SIG-M5 treated with dmso at 0.1 percent for 504 hours (cell line): ENCODE measurements around the gene COX7B2.

Experiments used
- DNase-seq: peaks from one replicate; lab custom pipeline; 2025; ENCODE audit not compliant: unreplicated experiment; lab: John Stamatoyannopoulos, UW

COX7B2 gene, protein sequence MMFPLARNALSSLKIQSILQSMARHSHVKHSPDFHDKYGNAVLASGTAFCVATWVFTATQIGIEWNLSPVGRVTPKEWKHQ

DNA sequence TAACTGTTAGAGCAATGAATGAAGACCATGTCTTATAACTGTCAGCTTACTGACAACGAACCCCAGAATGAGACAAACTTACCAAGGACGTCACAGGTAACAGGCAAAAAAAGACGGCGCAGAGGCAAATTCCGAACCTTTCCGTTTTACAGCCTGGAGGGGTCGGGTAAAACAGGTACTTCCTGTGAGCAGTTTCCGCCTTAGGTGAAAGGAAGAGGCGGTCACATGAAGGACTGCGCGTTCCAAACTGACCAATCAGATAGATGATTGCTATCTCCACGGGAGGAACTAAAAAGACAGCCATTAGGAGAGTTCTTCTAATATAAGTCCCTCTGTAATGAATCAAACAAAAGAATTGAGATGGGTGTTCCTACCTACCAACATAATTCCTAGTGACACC, at the start of gene COX7B2:
COX7B2 (minus strand) TSS at position 168 of the 400 bp plus-strand sequence. CDS start 174,053 bp downstream, outside the sequence.
- no peak for DNase-seq

DNA sequence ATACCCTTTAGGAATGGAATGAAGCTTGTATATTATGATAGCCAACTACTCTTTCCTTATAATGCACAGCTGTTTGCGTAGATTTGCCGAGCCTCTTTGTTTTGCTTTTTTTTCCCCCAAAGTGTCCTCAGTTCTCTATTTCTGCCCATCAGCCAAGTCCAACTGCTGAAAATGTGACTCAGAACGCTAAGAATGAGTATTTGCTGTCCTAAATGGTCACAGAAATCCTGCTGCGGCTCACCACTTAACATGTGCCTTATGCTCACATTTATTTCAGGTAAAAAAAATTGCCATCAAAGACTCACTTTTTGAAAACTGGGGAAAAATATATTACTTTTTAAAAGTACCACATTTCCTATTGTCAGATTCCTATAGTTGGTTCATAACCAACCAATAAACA, 47.4 kb upstream of the COX7B2 start:
- DNase-seq: no peak

DNA sequence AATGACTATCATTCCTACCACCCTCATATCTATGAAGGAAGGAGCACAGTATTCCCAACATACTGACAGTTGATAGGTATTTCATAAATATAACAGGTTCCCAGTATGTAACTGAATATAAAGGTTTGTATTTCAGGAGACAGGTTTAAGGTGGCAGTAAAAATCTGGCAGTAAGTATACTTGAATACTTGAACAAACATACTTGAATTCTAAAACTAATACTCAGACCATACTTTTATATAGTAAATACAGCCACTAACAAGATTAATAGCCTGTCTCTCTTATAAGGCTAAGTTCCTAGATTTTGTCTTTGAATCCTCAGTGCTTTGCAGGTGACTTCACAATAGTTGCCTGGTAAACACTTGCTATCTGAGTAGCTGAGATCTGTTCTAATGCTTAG, 46.6 kb upstream of the COX7B2 start:
- no peak for DNase-seq

DNA sequence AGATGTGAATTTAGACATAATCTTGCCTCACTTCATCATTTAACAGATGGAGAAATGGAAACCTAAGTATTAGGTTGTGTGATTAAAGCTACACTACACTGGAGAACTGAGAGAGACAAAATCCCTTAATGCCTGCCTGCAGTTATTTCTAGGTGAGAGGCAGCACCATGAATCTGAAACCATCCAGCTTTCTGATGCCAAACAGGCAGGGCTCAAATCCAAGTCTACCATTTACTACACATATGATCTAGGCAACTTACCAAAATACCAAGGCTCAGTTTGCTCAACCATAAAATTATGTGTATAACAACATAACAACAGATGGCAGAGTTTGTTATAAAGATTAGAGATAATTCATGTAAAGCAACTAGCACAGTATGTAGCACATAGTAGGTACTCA, 45.6 kb upstream of the COX7B2 start:
- DNase-seq: no peak

DNA sequence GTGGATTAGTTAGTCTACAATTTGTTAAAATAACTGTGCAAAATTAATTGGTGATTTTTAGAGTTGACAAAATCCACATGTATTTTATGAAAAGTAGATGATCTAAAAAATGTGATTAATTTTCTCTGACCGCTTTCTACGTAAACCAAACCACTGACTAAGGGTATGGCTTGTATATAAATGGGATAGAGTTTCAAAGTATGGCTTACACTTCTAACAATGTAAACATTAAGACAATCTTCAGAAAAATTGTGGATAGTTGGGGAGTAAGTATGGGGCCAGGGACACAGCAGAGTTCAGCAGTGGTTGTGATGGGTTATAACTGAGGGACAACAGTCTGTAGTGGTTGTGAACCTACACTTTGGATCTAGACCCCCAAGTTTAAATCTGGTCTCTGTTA, 44.5 kb upstream of the COX7B2 start:
- no peak for DNase-seq

DNA sequence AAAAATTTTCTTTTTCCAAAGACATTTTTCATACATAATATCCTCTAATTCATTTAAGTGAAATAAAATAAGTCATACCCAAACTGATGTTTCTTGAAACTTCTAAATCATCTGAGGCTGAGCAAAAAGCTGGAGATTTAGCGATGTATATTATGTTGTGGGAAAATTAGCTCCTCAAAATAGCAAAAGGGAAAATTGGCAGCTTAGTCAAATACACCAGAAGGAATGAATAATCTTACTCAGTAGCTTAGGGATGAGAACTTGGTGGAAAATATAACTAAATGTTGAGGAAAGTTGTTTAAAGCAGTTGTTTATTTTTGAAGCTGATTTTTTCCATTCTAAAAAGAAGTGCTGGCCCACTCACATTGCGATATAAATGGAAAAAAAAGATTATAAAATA, 43.4 kb upstream of the COX7B2 start:
- DNase-seq: no peak

DNA sequence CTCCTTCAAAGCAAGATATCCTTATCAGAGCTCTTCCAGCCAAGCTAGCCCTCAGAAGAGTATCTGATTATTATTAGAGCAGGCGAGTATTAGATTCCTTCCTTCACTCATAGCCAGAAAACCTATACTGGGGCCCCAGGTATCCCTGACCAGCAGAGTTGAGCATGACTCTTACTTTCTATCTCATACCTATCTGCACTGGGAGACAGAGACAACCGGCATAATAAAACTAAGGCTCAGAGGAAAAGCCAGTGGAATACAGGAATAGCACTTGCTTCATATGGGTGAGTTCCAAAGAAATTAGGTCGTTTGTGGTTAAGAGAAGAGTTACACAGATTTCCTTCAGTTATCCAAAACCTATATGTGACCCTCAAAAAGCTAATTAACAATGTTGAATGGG, 41.8 kb upstream of the COX7B2 start:
- DNase-seq: no peak

DNA sequence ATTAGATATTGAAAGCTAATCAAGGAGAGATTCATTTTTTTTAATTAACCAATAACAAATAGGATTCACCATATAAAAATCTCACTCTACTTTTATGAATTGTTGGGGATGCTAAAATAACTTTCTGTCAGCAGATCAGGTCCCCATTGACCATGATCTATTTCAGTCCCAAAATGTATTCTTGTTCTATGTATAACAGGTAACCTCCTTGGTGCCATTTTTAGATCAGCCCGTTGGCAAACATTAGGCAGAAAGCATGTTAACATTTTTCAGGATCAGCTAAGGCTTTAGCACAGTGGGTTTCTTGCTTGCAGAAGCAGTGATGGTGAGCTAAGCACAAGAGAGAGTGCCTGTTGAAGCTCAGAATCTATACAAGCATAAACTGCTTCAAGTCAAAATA, 40.8 kb upstream of the COX7B2 start:
- no peak for DNase-seq

DNA sequence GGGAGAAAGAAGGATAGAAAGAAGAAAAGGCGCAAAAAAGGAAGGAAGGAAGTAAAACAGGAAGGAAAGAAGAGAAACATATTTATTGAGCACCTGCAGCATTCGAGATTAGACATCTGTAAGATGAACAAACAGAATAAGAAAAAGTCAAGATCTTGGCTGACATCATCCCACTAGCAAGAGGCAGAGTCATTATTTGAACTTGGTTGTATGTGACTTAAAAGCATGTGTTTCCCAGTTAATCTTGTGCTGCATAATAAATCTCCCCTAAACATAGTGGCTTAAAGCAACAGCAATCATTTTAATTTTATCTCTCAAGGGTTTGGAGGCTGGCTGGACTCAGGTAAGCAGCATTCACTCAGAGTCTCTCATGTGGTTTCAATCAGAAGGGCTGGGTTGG, 38.5 kb upstream of the COX7B2 start:
- DNase-seq: no peak

DNA sequence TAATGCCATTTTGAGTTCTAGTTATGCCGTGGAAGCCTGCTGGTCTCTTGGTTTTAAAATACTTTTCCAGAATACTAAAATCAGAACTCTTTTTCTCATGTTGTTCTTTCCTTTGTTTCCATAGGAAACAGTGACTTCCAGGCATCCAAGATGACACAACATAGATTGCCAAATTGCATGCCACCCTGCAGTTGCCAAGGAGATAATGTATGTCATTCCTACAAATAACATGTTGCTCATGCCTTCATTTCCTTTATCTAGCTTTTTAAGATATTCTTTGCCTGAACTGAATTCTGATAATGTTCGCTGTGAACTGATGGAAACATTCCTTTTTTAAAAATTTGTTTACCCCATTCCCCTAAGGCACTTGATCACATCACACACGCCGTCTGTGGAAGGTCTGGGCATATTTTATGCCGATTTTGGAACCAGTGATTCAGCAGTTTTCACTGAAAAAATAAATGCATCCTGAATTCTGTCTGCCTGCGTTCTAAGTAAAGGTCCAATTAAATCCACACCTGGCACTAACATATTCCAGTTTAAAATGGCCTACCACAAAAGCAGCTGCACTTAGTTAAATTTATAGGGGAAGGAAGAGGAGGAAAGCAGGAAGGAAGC, 38.0 kb upstream of the COX7B2 start:
- DNase-seq: no peak

DNA sequence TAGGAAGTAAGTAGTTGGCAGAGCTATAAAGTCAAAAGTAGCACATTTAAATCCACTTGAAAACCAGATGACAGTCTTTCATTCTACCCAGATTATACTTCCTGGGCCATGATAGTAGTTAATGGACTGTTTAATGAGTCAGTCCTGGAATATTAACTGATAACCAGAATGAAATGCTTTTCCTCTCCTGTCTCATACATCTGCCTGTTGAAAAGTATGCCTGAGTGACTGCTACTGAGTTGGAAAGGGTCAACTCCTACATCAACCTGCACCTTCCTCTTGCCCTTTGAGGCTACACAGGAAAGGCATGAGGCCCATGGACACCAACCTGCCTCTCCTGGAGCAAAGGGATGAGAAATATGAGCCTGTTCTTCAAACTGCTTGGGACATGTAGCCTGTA, 36.0 kb upstream of the COX7B2 start:
- no peak for DNase-seq

DNA sequence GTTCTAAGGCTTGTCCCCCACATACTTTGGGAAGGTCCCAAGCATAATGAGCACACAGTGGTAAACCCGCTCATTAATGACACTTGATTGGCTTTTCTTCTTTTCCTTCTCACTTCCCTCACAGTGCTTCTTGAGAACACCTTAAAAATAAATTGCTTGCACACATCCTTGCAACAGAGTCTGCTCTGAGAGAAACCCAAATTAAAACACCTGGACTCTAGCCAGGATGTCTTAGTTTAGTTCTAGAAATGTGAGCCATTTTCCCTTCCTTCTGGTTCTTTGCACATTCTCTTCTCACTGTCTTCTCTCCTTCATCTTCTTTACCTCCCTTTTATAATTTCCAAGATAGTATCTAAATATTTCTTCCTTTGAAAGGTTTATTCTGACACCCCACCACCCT, 35.3 kb upstream of the COX7B2 start:
- no peak for DNase-seq

DNA sequence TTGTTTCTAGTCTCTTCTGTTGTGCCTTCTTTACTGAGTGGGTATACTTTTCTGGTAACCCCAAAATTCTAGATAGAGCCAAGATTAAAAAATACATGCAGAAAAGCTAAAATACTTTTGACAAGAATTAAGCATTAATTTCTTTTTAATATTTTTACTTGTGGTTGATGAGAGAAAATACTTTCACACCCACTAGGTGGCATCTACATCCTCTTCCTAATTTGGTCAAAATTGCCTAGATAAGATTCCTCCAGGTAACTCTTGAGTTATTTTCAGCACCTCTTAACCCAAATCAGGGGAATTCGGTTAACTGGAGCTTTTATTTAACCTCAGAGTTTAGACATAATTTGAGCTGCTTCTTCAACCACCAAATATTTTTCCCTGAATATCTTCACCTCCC, 28.4 kb upstream of the COX7B2 start:
- DNase-seq: no peak

DNA sequence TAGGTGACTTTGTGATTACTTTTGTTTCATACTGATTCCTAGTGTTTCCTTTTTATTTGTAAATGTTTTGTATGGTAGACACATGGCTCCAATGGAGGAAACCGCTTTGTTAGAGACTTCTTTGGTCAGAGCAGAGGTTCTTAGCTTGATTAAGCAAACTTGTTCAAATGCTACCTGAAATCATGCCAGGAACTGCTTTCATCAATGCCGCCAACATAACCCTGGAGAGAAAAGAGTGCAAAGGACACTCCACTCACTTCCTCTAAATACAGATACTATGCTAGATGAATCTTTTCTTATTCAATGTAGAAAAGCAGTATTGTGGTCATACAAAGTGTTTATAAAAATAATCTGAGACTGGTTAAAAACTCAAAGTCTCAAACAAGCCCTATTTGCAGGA, 25.7 kb upstream of the COX7B2 start:
- DNase-seq: no peak

DNA sequence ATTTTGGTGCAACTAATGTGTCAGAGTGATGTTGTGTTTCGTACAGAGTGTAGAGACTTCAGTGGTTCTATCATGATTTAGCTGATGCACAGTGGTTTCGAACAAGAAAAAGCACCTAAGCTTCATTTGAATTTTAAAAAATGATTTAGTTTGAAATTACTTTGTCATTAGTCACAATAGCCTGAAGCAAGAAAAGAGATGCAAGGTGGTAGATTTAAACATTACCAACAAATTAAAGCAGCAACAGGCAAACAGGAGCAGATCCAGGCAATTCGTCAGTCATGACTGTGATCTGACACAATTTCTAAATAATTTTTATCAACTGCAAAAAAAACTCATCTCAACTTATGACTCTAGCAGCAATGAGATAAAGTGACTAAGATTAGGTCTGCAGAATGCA, 24.6 kb upstream of the COX7B2 start:
- no peak for DNase-seq

DNA sequence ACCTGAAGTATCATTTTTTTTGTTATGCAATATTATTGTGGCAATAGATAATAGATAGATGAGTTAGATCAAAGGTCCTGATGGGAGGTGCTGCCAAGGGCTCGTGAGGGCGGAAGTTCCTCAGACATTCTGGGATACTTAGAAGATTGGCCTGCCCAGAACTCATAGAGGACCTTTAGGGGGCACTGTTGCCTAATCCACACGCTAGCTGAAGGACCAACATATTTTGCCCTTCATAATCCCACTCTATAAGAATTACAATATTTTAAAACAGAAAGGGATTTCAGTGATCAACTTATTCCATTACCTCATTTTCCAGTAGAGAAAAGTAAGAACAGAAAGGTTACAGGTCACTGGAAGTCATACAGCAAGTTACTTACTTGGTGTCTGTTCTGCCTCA, 22.9 kb upstream of the COX7B2 start:
- DNase-seq: peak; percentile 29

DNA sequence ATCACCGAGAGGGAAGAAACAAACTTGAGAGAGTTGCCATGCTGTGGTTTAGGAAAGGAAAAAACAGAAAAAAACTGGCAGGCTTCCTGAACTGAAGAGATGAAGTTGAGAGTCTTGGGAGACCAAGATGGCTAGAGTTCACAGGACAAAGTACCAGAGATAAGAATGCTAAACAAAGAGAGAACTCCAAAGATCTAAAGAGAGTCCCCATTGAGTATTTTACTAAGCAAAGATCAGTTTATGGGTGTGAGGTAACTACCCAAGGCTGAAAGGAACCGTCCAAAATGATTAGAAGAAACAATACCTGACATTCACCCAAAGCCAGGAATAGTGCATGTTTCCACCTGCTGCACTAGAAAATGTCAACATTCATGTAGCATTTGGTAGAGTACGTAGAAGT, 21.8 kb upstream of the COX7B2 start:
- DNase-seq: no peak

DNA sequence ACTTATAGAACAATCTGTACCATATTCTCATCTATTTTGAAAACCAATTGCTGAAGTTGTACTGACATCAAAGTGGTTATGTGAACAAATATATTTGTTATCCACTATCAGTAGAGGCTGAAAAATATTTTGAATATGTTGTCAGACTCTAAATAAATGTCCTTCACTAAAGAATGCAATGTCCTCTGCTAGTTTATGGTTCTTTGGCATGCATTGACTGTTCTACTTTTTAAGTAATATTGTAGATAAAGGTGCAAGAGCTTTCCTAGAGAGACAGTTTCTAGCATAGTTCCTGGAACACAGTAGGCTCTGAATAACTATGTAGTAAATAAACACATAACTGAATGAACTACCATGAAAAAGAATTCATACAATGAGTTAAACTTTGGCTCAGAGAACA, 18.2 kb upstream of the COX7B2 start:
- no peak for DNase-seq

DNA sequence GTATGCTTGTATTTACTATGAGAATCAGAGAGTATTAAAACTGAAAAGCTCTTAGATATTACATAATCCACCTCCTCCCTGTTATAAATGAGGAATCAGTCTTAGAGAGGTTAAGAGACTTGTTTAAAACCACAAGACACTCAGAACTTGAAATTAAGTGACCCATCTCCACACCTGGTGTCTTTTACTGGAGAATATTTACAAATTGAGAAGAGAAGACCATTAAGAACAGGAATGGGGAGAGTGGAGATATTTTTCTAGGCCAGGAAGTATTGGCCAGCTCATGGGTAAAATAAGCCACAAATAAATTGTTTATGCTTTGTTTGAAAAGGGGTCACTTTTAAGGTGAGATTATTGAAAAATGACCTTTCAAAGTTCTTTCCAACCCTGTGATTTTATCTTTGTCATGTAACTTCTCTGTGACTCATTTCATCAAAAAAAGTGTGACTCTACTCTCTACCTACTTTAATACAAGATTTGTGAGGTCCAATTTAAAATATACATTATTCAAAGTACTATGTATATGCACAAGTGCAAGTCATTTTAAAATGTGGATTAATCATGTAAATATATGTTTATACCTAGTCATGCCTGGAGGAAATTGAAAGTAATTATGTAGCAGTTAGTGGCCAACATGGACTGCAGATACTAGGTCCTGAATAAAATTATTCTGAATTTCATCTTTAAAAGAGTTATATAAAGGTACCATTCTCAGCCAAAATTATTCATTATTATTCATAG, 15.9 kb upstream of the COX7B2 start:
- DNase-seq: no peak

DNA sequence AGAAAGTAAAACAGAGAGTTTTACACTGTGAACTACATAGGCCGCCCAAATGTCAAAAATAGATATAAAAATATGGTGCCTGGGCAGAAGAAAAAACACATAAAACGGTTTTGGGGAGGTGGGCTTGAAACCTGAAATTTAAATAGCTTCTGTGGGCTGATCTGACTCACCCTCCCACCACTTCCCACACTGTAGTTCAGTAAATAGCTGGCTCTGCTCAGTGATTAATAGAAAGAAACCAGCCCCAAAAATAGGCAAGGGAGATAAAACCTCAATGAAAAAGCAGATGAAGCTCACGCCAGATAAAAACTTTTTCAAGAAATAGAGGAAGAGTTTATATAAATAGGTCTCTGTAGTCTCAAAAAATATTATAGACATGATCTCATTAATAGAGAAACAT, 13.2 kb upstream of the COX7B2 start:
- no peak for DNase-seq

DNA sequence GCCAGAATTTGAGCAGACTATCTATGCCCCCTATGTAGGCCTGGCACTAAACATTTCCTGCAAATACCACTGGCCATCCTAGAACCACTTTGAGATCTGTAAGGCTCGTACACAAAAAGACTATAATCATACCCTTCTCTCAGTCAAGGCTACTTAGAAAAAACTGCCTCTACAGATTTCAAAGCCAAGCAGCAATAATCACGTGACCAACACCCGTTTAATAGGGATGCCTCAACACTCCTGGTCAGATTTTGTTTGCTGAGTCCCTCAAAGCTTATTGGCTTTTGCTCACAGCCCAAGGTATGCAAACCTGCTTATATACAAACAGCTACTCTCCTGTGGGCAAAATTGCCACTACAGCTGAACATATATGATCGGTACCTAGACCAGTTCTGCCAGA, 897 bp downstream of the COX7B2 start:
- no peak for DNase-seq

DNA sequence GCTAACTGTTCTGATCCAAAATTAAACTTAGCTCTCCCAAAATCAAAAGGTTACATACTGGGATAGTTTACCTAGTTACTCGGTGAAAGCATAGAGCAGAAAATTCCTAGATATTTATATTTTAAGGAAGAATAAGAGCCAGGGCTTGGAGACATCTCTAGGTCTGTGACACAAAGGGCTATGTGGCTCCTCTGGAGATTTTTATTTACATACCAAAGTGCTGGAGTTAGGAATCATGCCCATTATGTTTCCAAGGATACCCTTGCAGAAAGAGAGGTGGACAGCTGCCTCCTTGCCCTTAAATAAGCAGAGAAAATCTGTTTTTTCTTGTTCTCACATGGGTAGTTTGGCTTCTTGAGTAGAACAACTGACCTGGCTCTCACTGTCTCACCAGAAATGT, 9.0 kb downstream of the COX7B2 start:
- DNase-seq: no peak

DNA sequence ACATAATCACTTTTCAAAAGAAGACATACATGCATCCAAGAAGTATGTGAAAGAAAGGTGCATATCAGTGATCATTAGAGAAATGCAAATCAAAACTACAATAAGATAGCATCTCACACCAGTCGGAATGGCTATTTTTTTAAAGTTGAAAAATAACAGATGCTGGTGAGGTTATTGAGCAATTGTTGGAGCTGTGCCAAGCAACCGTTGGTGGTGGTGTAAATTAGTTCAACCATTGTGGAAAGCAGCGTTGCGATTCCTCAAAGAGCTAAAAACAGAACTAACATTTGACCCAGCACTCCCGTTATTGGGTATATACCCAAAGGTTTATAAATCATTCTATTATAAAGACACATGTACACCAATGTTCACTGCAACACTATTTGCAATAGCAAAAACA, 14.2 kb downstream of the COX7B2 start:
- no peak for DNase-seq
